ENCODE data around the gene PXMP4.

- TF ChIP-seq CTCF (IDR thresholded peaks at IDR 0.05 in 2 of 3, conservative IDR thresholded peaks at IDR 0.05 in 1 of 3; ENCODE audit: insufficient read depth in 2 of 3, low read depth in 1 of 3, low read length in 3 of 3) (no peak), CBX1 (IDR thresholded peaks at IDR 0.05; ENCODE audit: low read depth) (no peak), ZBTB43 (CRISPR knock-in tag; IDR thresholded peaks at IDR 0.05) (no peak), CREB3 (tag; conservative IDR thresholded peaks at IDR 0.05; ENCODE audit: low read depth) (no peak), TBL1XR1 (IDR thresholded peaks at IDR 0.05; ENCODE audit: low read length in 2 of 2) (no peak), FOXK2 (conservative IDR thresholded peaks at IDR 0.05 in 1 of 2, IDR thresholded peaks at IDR 0.05 in 1 of 2; ENCODE audit: low read depth in 2 of 2) (no peak), NFXL1 (CRISPR knock-in tag; IDR thresholded peaks at IDR 0.05) (no peak), GABPA (tag; conservative IDR thresholded peaks at IDR 0.05; ENCODE audit: low read depth) (no peak), CSDE1 (IDR thresholded peaks at IDR 0.05) (no peak), ZNF263 (CRISPR knock-in tag; IDR thresholded peaks at IDR 0.05; ENCODE audit: borderline replicate concordance) (no peak)
Observed at GRCh38 chr20:33704197-33704924, 15.7 kb downstream of the PXMP4 start.
